GM12878 (cell line): Measurements from ENCODE around the gene ARSJ. TPM values are rescaled to one million over a fixed set of nuclear protein-coding genes. Genes with fewer than 3 reads are reported as not detected.

Experiments used
- BMI1 ChIP-seq: fragments of 450-650 bp; IDR thresholded peaks from 2 replicates; pipeline ENCODE4 v1.6.1; 2016; ENCODE audit warnings: mild to moderate bottlenecking, moderate library complexity, borderline replicate concordance
- CBX5 ChIP-seq: sonication (generic); IDR thresholded peaks from 2 replicates; pipeline ENCODE4 v1.6.1; 2016; ENCODE audit warnings: low read depth, moderate library complexity, mild to moderate bottlenecking, inconsistent platforms
- CHD1 ChIP-seq: IDR thresholded peaks from 2 replicates; pipeline ENCODE4 v1.6.1; 2012; ENCODE audit warnings: low read depth, low read length, improper control_type of control experiment
- CHD2 ChIP-seq: IDR thresholded peaks from 2 replicates; pipeline ENCODE4 v1.6.1; 2011; ENCODE audit warnings: low read depth, low read length, improper control_type of control experiment, borderline replicate concordance
- CUX1 ChIP-seq: IDR thresholded peaks from 2 replicates; pipeline ENCODE4 v1.6.1; 2012; ENCODE audit warnings: improper control_type of control experiment, low read depth, low read length; ENCODE audit not compliant: insufficient replicate concordance
- EZH2 ChIP-seq: IDR thresholded peaks from 2 replicates; pipeline ENCODE4 v1.6.1; 2012; ENCODE audit warnings: low read depth, mild to moderate bottlenecking, control low read depth, inconsistent platforms, low read length, borderline replicate concordance; ENCODE audit not compliant: control insufficient read depth
- FOS ChIP-seq: IDR thresholded peaks from 3 replicates; pipeline ENCODE4 v1.6.1; 2011; ENCODE audit warnings: borderline replicate concordance; ENCODE audit not compliant: insufficient read length; ENCODE audit errors: extremely low read depth
- FOXM1 ChIP-seq: IDR thresholded peaks from 2 replicates; pipeline ENCODE4 v1.6.1; 2012; ENCODE audit warnings: low read depth, mild to moderate bottlenecking, inconsistent platforms, low read length, moderate library complexity
- GABPA ChIP-seq: IDR thresholded peaks from 2 replicates; pipeline ENCODE4 v1.6.1; 2014; ENCODE audit warnings: antibody characterized with exemption, low read depth, mild to moderate bottlenecking, inconsistent platforms
- HDAC2 ChIP-seq: fragments of 200-600 bp; sonication (generic); IDR thresholded peaks from 2 replicates; pipeline ENCODE4 v1.6.1; 2017
- JUNB ChIP-seq: IDR thresholded peaks from 2 replicates; pipeline ENCODE4 v1.6.1; 2016; ENCODE audit warnings: antibody characterized with exemption, mild to moderate bottlenecking
- MYC ChIP-seq: IDR thresholded peaks from 2 replicates; pipeline ENCODE4 v1.6.1; 2011; ENCODE audit warnings: mild to moderate bottlenecking, low read length, moderate library complexity, inconsistent platforms; ENCODE audit not compliant: insufficient read depth, insufficient replicate concordance, insufficient read length, severe bottlenecking
- PML ChIP-seq: IDR thresholded peaks from 2 replicates; pipeline ENCODE4 v1.6.1; 2012; ENCODE audit warnings: low read length, inconsistent platforms
- POLR2AphosphoS5 ChIP-seq: IDR thresholded peaks from 2 replicates; pipeline ENCODE4 v1.6.1; 2011; ENCODE audit warnings: mild to moderate bottlenecking, low read length, inconsistent platforms
- RBBP5 ChIP-seq: fragments of 200-600 bp; sonication (generic); conservative IDR thresholded peaks from 2 replicates; pipeline ENCODE4 v1.6.1; 2016
- RUNX3 ChIP-seq: IDR thresholded peaks from 2 replicates; pipeline ENCODE4 v1.6.1; 2012; ENCODE audit warnings: low read length, inconsistent platforms
- SMAD1 ChIP-seq: fragments of 450-650 bp; IDR thresholded peaks from 2 replicates; pipeline ENCODE4 v1.6.1; 2018; ENCODE audit warnings: mild to moderate bottlenecking, low read depth; ENCODE audit not compliant: partially characterized antibody
- TAF1 ChIP-seq: IDR thresholded peaks from 2 replicates; pipeline ENCODE4 v1.6.1; 2011; ENCODE audit warnings: mild to moderate bottlenecking, low read depth, low read length, borderline replicate concordance
- TCF3 ChIP-seq: IDR thresholded peaks from 2 replicates; pipeline ENCODE4 v1.6.1; 2012; ENCODE audit warnings: low read depth, mild to moderate bottlenecking, low read length, borderline replicate concordance; ENCODE audit not compliant: insufficient read depth
- WRNIP1 ChIP-seq: IDR thresholded peaks from 2 replicates; pipeline ENCODE4 v1.6.1; 2011; ENCODE audit warnings: low read depth, low read length, improper control_type of control experiment, borderline replicate concordance
- ZNF24 ChIP-seq: fragments of 450-650 bp; IDR thresholded peaks from 2 replicates; pipeline ENCODE4 v1.6.1; 2017; ENCODE audit warnings: antibody characterized with exemption, mild to moderate bottlenecking
- ZZZ3 ChIP-seq: IDR thresholded peaks from 2 replicates; pipeline ENCODE4 v1.6.1; 2011; ENCODE audit warnings: low read depth; ENCODE audit not compliant: control insufficient read depth, insufficient read length
- polyA plus RNA-seq, 11 experiments: library from polyadenylated mRNA; depleted of rRNA in 4 of 11; unstranded in 6 of 11; stranded (reverse) in 5 of 11; fragments of >200 nt; fragmentation: Nextera tagmentation in 4 of 11; fragmentation: Illumina TruSeq in 1 of 11; extraction: Ambion mirVana in 4 of 11; extraction: Trizol in 1 of 11; gene quantifications; 1 replicate in 1 of 11; 2 replicates in 10 of 11; pipeline versions ENCODE4 v1.2.1 to v1.2.3, GENCODE V29; 2011 to 2016; ENCODE audit warnings: inconsistent platforms in 2 of 11, missing spikeins in 2 of 11, low read depth in 1 of 11
- total RNA-seq, 4 experiments: library from RNA; depleted of rRNA in 3 of 4; stranded (reverse); fragments of >200 nt in 3 of 4; fragmentation: Illumina TruSeq in 1 of 4; extraction: Trizol in 1 of 4; gene quantifications; 2 replicates each; pipeline versions ENCODE4 v1.2.1 to v1.2.3, GENCODE V29; 2013 to 2021
- TF ChIP-seq, protein P1 (sequence below): fragments of 450-650 bp; IDR thresholded peaks from 2 replicates; pipeline ENCODE4 v1.6.1; 2017; ENCODE audit warnings: mild to moderate bottlenecking, low read depth, inconsistent platforms; ENCODE audit not compliant: poor library complexity, severe bottlenecking
- TF ChIP-seq, protein P2 (sequence below): IDR thresholded peaks from 2 replicates; pipeline ENCODE4 v1.6.1; 2012; ENCODE audit warnings: low read depth, low read length, improper control_type of control experiment

The ARSJ gene
- total and polyA plus RNA-seq, 10 of the 15 experiments (the other 5 are each of a cell fraction or from before 2014, with no cell fraction given), result under 0.01 to 0.19 (median 0.04) TPM; not detected in 5

- TF ChIP-seq, protein P1, sequence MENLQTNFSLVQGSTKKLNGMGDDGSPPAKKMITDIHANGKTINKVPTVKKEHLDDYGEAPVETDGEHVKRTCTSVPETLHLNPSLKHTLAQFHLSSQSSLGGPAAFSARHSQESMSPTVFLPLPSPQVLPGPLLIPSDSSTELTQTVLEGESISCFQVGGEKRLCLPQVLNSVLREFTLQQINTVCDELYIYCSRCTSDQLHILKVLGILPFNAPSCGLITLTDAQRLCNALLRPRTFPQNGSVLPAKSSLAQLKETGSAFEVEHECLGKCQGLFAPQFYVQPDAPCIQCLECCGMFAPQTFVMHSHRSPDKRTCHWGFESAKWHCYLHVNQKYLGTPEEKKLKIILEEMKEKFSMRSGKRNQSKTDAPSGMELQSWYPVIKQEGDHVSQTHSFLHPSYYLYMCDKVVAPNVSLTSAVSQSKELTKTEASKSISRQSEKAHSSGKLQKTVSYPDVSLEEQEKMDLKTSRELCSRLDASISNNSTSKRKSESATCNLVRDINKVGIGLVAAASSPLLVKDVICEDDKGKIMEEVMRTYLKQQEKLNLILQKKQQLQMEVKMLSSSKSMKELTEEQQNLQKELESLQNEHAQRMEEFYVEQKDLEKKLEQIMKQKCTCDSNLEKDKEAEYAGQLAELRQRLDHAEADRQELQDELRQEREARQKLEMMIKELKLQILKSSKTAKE, result peak; percentile 44
- TF ChIP-seq RBBP5 (no peak), CHD1 (no peak), MYC (no peak), FOXM1 (no peak), SMAD1 (no peak), CUX1 (peak; percentile 51), RUNX3 (peak; percentile 19; the same call in 1 of the 2 replicates), PML (no peak), CBX5 (no peak), EZH2 (no peak), ZNF24 (no peak), HDAC2 (no peak), BMI1 (0 out of 2 replicates have a peak, but pooled peaks have one; percentile 9), FOS (no peak), TCF3 (no peak), ZZZ3 (no peak), JUNB (no peak), TAF1 (no peak), CHD2 (no peak), GABPA (no peak), POLR2AphosphoS5 (no peak), WRNIP1 (no peak)
- TF ChIP-seq, protein P2, sequence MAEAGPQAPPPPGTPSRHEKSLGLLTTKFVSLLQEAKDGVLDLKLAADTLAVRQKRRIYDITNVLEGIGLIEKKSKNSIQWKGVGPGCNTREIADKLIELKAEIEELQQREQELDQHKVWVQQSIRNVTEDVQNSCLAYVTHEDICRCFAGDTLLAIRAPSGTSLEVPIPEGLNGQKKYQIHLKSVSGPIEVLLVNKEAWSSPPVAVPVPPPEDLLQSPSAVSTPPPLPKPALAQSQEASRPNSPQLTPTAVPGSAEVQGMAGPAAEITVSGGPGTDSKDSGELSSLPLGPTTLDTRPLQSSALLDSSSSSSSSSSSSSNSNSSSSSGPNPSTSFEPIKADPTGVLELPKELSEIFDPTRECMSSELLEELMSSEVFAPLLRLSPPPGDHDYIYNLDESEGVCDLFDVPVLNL, result no peak
Observed at GRCh38 chr4:114025176-114025777, 45.8 kb upstream of the ARSJ start (continued).
